Activated naive CD8-positive, alpha-beta T cell treated with anti-CD3 and anti-CD28 coated beads, Interleukin-2, amount 50 U/mL, for 24 hours (primary cell): Measurements from ENCODE around the gene SORT1.
A peak's percentile ranks its signal among the peaks of the same experiment; 100 is the strongest.
"Not testable (repeated sequence)": the region's sequence is repeated elsewhere in the genome, so short reads cannot be mapped to it uniquely, and the experiment has no call there.

Experiments
- ATAC-seq: fragments of 150-1000 bp; cut with Tn5 transposase; one replicate; pipeline ENCODE4 v1.10.0; 2021
- DNase-seq: peaks from one replicate; pipeline ENCODE4 v3.0.0; 2021
- H3K27ac Mint-ChIP-seq: one replicate; pipeline ENCODE4 v1.8.0; 2021; ENCODE audit warnings: mild to moderate bottlenecking, mixed read lengths
- H3K27me3 Mint-ChIP-seq: one replicate; pipeline ENCODE4 v1.8.0; 2021; ENCODE audit warnings: mixed read lengths
- H3K36me3 Mint-ChIP-seq: one replicate; pipeline ENCODE4 v1.8.0; 2021; ENCODE audit warnings: low read depth, mixed read lengths
- H3K4me1 Mint-ChIP-seq: one replicate; pipeline ENCODE4 v1.8.0; 2021; ENCODE audit warnings: mixed read lengths
- H3K4me3 Mint-ChIP-seq: one replicate; pipeline ENCODE4 v1.8.0; 2021; ENCODE audit warnings: mild to moderate bottlenecking, moderate library complexity, mixed read lengths
- H3K9me3 Mint-ChIP-seq: one replicate; pipeline ENCODE4 v1.8.0; 2021; ENCODE audit warnings: mixed read lengths

Gene SORT1

DNA sequence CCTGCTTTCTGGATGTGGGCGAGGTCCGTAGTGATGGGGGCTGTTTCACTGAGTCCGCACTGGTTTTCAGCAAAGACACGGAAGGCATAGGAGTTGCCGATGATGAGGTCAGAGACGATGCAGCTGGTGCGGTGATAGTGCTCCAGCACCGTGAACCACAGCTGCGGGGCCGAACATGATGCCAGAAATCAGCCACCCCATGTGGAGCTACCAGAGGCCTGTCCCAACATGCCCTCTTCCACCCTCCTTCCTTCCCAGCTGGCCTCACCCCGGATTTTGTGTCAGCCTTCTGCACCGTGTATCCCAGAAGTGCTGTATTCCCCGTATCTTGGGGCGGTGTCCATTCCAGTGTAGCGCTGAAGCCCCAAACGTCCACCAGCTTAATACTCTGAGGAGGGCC lies 100.9 kb downstream of the SORT1 start:
- no peaks in the 10 kb centered on the region for H3K36me3 Mint-ChIP-seq
- ATAC-seq = no peak
- H3K27ac Mint-ChIP-seq = no peak overlapping the region
- H3K9me3 Mint-ChIP-seq = no peaks in the 10 kb centered on the region
- H3K4me1 Mint-ChIP-seq = peaks cover 2% of the 10 kb centered on the region
- H3K27me3 Mint-ChIP-seq = peaks cover 15% of the 10 kb centered on the region
- no peak for DNase-seq
- H3K4me3 Mint-ChIP-seq = no peak overlapping the region

GRCh38 chr1:109295712-109296415 lies 101.9 kb downstream of the SORT1 start:
- ATAC-seq (no peak), DNase-seq (no peak)
- Mint-ChIP-seq H3K27me3 (peaks cover 15% of the 10 kb centered on the region), H3K36me3 (no peaks in the 10 kb centered on the region), H3K4me3 (no peak overlapping the region), H3K27ac (no peak overlapping the region), H3K9me3 (no peaks in the 10 kb centered on the region), H3K4me1 (peaks cover 2% of the 10 kb centered on the region)

DNA sequence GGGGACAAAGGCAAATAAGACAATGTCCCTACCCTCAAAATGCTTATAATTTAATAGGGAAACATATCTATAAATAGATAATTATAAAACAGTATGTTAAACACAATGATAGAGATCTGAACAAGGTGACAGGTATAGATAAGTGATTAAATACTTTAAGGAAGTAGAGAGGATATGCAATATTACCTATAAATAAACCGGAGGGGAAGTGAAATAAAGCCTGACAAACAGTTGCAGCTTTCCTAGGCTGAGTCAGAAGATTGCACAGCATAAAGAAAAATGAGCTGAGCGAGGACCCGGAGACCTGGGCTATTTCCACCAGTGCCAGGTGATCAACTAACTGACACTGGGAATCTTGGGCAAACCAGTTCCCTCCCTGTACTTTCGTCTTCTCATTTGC lies 103.2 kb downstream of the SORT1 start:
- Mint-ChIP-seq H3K36me3 (no peaks in the 10 kb centered on the region), H3K27me3 (peaks cover 10% of the 10 kb centered on the region), H3K4me1 (peaks cover 2% of the 10 kb centered on the region), H3K4me3 (no peak overlapping the region), H3K9me3 (no peaks in the 10 kb centered on the region), H3K27ac (no peak overlapping the region)
- ATAC-seq = no peak
- DNase-seq = no peak

GRCh38 chr1:109293026-109293425 lies 104.7 kb downstream of the SORT1 start:
- H3K36me3 Mint-ChIP-seq = no peaks in the 10 kb centered on the region
- DNase-seq (no peak), ATAC-seq (no peak)
- no peak overlapping the region for H3K4me3 Mint-ChIP-seq
- H3K27ac Mint-ChIP-seq = no peak overlapping the region
- H3K27me3 Mint-ChIP-seq = peaks cover 5% of the 10 kb centered on the region
- no peaks in the 10 kb centered on the region for H3K4me1 Mint-ChIP-seq
- no peaks in the 10 kb centered on the region for H3K9me3 Mint-ChIP-seq

DNA sequence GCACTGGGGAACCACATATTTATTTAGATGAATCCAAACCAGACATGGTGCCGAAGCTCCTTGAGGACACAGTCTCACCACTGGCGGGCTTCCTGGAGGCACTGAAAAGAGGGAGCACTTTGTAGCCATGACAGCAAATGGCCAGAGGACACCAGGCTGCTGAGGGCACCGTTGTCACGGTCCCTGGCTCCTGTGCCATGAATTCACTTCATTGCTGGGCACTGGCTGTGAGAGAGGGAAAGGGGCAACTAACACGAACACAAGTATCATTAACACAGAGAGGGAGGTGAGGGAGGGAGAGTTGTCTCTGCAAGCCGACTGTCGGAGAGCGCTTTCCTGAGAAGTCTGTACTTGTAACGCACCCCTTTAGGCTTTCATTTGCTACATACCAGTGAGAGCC lies 105.4 kb downstream of the SORT1 start:
- no peaks in the 10 kb centered on the region for H3K9me3 Mint-ChIP-seq

DNA sequence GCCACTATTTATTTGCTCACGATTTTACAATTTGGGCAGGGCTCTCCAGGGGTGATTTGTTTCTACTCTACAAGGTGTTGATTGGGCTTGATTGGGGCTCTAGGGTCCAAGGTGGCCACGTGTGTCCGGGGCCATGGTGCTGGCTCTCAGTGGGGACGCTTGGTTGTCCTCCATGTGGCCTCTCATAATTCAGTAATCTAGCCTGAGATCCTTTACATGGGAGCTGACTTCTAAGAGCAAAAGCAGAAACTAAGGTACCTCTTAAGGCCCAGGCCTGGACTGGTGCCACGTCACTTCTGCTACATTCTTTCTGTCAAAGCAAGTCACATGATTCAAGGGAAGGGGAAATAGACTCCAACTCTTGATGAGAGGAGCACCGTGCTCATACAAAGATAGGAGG lies 106.7 kb downstream of the SORT1 start:
- no peak for DNase-seq
- peaks cover 5% of the 10 kb centered on the region for H3K27me3 Mint-ChIP-seq

More for the DNA sequence above, 105.4 kb downstream of the SORT1 start:
- DNase-seq = no peak
- H3K4me3 Mint-ChIP-seq = no peak overlapping the region
- H3K27ac Mint-ChIP-seq = no peak overlapping the region
- H3K27me3 Mint-ChIP-seq = peaks cover 5% of the 10 kb centered on the region
- ATAC-seq = no peak
- no peaks in the 10 kb centered on the region for H3K4me1 Mint-ChIP-seq
- no peaks in the 10 kb centered on the region for H3K36me3 Mint-ChIP-seq

DNA sequence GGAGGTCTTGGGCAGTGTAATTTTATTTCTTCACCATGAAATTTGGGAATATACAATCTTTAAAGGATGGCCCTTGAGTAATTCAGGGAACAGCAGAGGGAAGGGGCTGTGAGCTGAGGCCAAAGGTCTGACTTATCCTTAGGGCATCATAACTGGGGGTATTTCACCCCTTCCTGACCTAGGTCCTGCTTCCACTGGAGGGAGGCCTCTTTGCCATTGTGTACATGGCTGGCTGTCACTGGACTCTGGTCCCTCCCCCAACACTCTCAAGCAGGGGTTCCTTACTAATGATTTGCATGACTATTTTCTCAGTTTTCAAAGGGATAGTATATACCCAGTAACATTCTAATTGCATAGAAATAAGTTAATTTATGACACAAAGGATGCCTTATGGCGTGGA lies 107.6 kb downstream of the SORT1 start:
- Mint-ChIP-seq H3K27me3 (peaks cover 5% of the 10 kb centered on the region), H3K9me3 (no peaks in the 10 kb centered on the region), H3K4me1 (peaks cover 1% of the 10 kb centered on the region), H3K4me3 (no peak overlapping the region), H3K36me3 (no peaks in the 10 kb centered on the region), H3K27ac (no peak overlapping the region)
- DNase-seq = no peak
- ATAC-seq = no peak

More for the DNA sequence above, 106.7 kb downstream of the SORT1 start:
- H3K4me3 Mint-ChIP-seq = no peak overlapping the region
- no peak for ATAC-seq
- H3K4me1 Mint-ChIP-seq = no peaks in the 10 kb centered on the region
- no peaks in the 10 kb centered on the region for H3K36me3 Mint-ChIP-seq
- H3K9me3 Mint-ChIP-seq = no peaks in the 10 kb centered on the region
- no peak overlapping the region for H3K27ac Mint-ChIP-seq

DNA sequence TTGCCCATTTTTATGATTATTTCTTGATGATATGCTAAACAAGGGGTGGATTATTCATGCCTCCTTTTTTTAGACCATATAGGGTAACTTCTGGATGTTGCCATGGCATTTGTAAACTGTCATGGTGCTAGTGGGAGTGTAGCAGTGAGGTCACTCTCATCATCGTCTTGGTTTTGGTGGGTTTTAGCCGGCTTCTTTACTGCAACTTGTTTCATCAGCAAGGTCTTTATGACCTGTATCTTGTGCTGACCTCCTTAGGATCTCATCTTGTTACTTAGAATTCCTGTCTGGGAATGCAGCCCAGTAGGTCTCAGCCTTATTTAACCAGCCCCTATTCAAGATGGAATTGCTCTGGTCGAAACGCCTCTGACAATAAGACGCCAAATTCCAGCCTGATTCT lies 111.0 kb downstream of the SORT1 start:
- not testable (repeated sequence) for H3K9me3 Mint-ChIP-seq, H3K27me3 Mint-ChIP-seq, ATAC-seq, H3K4me3 Mint-ChIP-seq, DNase-seq, H3K27ac Mint-ChIP-seq, H3K36me3 Mint-ChIP-seq
- H3K4me1 Mint-ChIP-seq = peaks cover 10% of the 10 kb centered on the region

DNA sequence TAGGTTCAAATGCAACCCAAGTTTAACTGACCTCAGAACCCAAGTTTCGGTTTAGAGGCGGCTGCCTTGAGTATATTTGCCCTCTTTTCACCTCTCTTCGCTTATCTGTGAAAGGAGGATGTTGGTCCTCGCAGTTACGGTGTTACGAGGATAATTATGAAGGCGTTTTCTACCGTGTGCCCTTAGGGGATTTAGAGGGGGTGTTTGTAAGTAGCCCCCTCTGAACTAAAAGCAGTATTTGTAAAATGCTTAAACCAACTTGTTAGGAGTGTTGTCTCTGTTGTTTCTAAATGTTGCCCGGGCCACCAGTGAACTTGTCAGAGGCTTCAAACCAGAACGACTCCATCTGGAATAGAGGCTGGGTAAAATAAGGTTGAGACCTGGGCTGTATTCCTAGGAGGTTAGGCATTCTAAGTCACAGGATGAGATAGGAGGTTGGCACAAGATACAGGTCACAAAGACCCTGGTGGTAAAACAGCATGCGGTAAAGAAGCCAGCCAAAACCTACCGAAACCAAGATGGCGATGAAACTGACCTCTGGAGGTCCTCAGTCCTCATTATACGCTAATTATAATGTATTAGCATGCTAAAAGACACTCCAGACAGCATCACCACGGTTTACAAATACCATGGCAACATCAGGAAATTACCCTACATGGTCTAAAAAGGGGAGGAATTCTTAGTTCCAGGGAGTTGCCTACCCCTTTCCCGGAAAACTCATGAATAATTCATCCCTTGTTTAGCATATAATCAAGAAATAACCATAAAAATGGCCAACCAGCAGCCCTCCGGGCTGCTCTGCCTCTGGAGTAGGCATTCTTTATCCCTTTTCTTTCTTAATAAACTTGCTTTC lies 113.7 kb downstream of the SORT1 start:
- Mint-ChIP-seq H3K27me3 (peaks cover 2% of the 10 kb centered on the region), H3K4me1 (peaks cover 12% of the 10 kb centered on the region), H3K9me3 (no peaks in the 10 kb centered on the region), H3K4me3 (peak overlapping the region; percentile 99), H3K36me3 (no peaks in the 10 kb centered on the region), H3K27ac (no peak overlapping the region)
- ATAC-seq (peak; percentile 4), DNase-seq (no peak)

DNA sequence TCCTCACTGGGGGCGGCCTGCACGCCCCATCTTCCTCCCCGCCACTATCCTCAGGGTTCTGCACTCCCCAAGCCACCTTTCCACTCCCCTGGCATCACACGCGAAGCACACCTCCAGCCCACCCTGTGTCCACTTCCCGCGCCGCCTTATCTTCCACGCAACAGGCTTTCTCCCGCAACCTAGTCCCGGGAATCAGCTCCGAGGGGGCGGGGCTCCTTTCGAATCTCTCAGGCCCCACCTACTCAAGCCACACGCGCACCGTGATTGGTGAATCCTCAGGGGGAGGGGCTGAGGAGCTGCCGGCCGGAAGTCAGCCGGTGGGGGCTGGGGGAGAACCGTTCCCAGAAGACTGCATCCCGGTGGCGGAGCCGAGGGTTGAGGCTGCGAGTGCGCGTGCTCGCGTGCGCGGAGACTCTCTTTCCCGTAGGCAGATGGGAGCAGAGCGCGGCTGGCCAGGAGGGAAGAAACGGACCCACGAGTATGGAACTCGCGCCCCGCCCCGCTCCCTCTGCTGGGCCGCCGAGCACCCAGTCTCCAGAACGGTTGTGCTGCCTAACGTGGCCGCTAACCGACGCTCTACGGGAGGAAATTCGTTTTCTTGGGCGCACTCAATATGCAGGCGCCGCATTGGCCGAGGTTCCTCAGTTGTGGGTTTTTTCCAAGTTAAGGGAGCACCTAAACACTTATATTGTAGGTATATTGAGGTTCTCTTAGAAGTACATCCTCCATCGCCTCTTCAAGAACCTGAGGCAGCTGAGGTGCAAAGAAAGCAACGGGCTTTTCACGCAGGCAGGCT lies 114.6 kb downstream of the SORT1 start, which contains the start of gene PSRC1:
Gene PSRC1 (minus strand): TSS at position 194 of the 796 bp plus-strand sequence.
- peak; percentile 93 for DNase-seq

DNA sequence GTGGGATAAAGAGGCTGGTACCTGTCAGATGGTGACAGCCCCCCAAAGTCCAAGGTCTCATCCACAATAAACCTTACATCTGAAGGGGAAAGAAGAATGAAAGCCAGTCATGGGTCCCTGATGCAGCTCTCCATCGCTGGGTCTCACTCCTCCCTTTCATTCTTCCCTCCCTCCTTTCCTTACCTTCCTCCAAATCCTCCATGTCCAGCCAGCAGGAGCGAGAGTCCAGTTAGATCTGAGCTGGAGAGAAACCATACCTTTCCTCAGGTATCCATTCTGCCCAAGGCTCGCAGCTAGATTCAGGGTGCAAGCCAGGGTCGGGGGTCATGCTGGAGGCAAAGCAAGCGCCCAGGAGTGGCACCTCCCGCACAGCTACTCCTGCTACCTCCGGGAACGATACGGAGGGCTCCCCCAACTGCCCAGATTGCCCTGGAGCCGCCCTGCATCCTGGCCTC lies 115.2 kb downstream of the SORT1 start:
- Mint-ChIP-seq H3K4me1 (peaks cover 12% of the 10 kb centered on the region), H3K27ac (peak overlapping the region; percentile 90)

More for the DNA sequence above, 114.6 kb downstream of the SORT1 start, which contains the start of gene PSRC1:
- peak within 1 kb of the TSS; percentile 90 for H3K27ac Mint-ChIP-seq
- peaks cover 2% of the 10 kb centered on the region for H3K27me3 Mint-ChIP-seq
- no peaks in the 10 kb centered on the region for H3K9me3 Mint-ChIP-seq
- ATAC-seq = peak; percentile 94
- no peaks in the 10 kb centered on the region for H3K36me3 Mint-ChIP-seq
- peak within 1 kb of the TSS; percentile 99 for H3K4me3 Mint-ChIP-seq
- H3K4me1 Mint-ChIP-seq = peaks cover 12% of the 10 kb centered on the region

DNA sequence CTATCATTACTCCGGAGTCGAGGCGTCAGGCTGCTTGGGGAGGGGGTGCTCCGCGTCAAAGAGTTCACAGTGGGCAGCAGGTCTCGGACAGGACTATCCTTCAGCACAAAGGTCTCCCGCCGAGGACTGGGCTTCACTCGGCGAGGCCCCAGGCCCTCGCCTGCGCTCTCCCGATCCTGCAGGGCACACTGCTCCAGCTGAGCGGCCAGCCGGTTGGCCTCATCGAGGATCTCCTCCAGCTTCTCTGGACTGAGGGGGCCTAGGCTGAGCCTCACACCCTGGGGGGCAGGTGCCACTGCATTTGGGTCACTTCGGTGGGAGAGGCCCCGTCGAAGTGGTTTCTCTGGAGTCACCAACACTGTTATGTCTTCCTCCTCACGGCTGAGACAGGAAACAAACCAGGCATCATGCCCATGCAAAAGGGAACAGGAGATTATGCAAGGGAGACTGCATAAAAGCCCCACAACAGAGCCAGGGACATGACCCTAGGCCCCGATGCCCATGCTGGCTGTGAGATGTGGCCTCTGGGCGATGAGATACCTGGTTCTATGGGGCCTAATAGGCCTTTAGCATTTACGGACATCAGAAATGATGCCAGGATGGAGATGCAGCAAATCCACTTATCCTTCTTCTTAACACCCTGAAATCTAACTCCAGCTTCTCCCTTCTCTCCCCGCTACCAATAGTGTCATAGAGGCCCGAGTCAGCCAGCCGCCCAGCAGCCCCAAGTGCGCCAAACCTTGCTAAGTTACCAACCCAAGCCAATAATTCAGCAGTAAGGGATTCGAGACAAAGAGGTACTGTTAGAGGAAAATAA lies 115.8 kb downstream of the SORT1 start:
- ATAC-seq (no peak), DNase-seq (no peak)
- Mint-ChIP-seq H3K27ac (no peak overlapping the region), H3K9me3 (no peaks in the 10 kb centered on the region), H3K4me1 (peaks cover 16% of the 10 kb centered on the region), H3K27me3 (peaks cover 2% of the 10 kb centered on the region), H3K36me3 (no peaks in the 10 kb centered on the region), H3K4me3 (peak overlapping the region; percentile 99)

More for the DNA sequence above, 115.2 kb downstream of the SORT1 start:
- ATAC-seq (no peak), DNase-seq (no peak)
- Mint-ChIP-seq H3K4me3 (peak overlapping the region; percentile 99), H3K36me3 (no peaks in the 10 kb centered on the region), H3K9me3 (no peaks in the 10 kb centered on the region), H3K27me3 (peaks cover 2% of the 10 kb centered on the region)

- H3K9me3 Mint-ChIP-seq = no peaks in the 10 kb centered on the region
- no peak overlapping the region for H3K27ac Mint-ChIP-seq
- ATAC-seq (no peak), DNase-seq (no peak)
- H3K4me3 Mint-ChIP-seq = no peak overlapping the region
- H3K27me3 Mint-ChIP-seq = peaks cover 2% of the 10 kb centered on the region
- H3K4me1 Mint-ChIP-seq = peaks cover 16% of the 10 kb centered on the region
- H3K36me3 Mint-ChIP-seq = no peaks in the 10 kb centered on the region
Observed at GRCh38 chr1:109280862-109281261, 116.9 kb downstream of the SORT1 start.
